ENCODE data around the gene ASS1. TPM values are rescaled to one million over a fixed set of nuclear protein-coding genes. Genes with fewer than 3 reads are reported as not detected.

Gene ASS1
- total RNA-seq, 2 experiments from 2014 or later = 3.3 to 3.9 TPM

DNA sequence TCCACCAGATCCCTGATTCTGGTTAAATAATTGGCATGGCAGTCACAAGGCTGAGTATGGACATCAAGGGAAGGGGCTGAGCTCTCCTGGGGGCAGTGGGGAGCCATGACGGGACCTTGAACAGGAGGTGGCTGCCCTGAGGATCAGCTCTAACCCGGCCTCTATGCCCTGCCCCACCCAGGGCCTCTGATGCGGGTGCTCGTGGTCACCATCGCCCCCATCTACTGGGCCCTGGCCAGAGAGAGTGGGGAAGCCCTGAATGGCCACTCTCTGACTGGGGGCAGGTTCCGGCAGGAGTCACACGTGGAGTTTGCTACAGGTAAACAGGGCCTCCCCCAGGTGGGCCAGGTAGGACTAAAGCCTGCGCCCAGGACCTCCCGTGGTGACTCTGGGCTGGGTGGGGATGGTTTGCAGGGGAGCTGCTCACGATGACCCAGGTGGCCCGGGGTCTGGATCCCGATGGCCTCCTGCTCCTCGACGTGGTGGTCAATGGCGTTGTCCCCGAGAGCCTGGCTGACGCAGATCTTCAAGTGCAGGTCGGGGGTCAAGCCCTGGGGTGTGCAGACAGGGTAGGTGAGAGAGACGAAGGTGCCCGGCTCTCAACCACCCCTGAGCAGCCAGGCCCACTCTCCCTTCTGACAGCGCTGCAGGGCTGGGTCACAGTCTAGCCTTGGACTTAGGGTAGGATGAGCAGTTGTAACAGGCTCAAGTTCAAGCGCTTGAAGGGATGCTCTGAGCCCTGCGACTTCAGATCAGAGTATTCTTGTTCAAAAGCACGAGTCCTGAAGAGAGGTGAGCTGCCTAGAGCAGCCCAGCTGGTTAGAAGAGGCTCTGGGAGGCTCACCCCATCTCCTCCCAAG, 19.9 kb upstream of the ASS1 start:
- ChIA-PET CTCF (interaction anchor here (0.5 kb wide), 1 partner anchor 119 kb away, joined by 3 read pairs; no protein-coding TSS in a partner anchor), POLR2A (no interaction called here)
- Mint-ChIP-seq H3K4me1 (no peaks in the 10 kb centered on the region), H3K9me3 (no peaks in the 10 kb centered on the region), H3K4me3 (no peak overlapping the region), H3K36me3 (ENCODE audit: low read depth) (no peaks in the 10 kb centered on the region), H3K27me3 (no peaks in the 10 kb centered on the region), H3K27ac (peak overlapping the region; percentile 46)
- no peak for DNase-seq

- Mint-ChIP-seq H3K27ac (no peak overlapping the region), H3K9me3 (no peaks in the 10 kb centered on the region), H3K4me3 (no peak overlapping the region), H3K4me1 (no peaks in the 10 kb centered on the region), H3K36me3 (ENCODE audit: low read depth) (no peaks in the 10 kb centered on the region), H3K27me3 (no peaks in the 10 kb centered on the region)
- DNase-seq = no peak
- POLR2A ChIA-PET = no interaction called here
- CTCF ChIA-PET = no interaction called here
Measured at GRCh38 chr9:130425741-130426466, 18.9 kb upstream of the ASS1 start.

DNA sequence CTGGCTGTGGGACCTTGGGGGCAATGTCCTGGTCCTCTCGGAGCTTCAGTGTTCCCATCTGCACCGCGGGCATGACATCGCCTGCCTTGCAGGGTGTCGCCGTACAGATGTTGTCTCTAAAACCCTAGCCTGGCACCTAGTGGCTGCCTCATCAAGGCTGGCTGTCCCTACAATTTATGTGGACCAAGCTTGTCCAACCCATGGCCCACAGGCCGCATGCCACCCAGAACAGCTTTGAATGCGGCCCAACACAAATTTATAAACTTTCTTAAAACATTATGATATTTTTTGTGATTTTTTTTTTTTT, 18.3 kb upstream of the ASS1 start:
- Mint-ChIP-seq H3K27me3 (no peaks in the 10 kb centered on the region), H3K9me3 (no peaks in the 10 kb centered on the region), H3K4me3 (no peak overlapping the region), H3K27ac (no peak overlapping the region), H3K36me3 (ENCODE audit: low read depth) (no peaks in the 10 kb centered on the region), H3K4me1 (no peaks in the 10 kb centered on the region)
- CTCF ChIA-PET = interaction anchor here (0.6 kb wide), 1 partner anchor 165 kb away, joined by 3 read pairs; no protein-coding TSS in a partner anchor
- no peak for DNase-seq
- POLR2A ChIA-PET = no interaction called here

DNA sequence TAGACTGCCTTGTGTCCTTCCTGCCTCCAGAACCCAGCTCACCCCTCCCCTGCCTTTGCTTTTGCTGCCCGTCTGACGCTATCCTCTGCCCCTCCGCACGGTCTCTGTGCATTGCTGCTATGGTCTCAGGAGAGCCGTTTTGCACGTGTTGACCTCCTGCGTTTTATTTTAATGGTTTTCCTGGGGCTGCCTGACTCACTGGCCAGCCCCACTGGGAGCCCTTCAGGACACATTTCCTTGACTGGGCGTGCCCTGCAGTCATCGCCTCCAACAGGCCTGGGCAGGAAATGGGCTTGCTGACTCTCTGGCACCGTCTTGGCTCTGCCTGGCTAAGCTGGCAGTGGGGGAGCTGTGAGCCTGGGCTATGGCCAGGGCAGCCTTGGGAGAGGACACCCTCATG, 17.9 kb upstream of the ASS1 start:
- POLR2A ChIA-PET = no interaction called here
- H3K9me3 Mint-ChIP-seq = no peaks in the 10 kb centered on the region
- H3K27ac Mint-ChIP-seq = no peak overlapping the region
- DNase-seq = no peak
- no peak overlapping the region for H3K4me3 Mint-ChIP-seq
- H3K36me3 Mint-ChIP-seq (ENCODE audit: low read depth) = no peaks in the 10 kb centered on the region
- H3K27me3 Mint-ChIP-seq = no peaks in the 10 kb centered on the region
- no peaks in the 10 kb centered on the region for H3K4me1 Mint-ChIP-seq
- CTCF ChIA-PET = interaction anchor here (0.6 kb wide), 1 partner anchor 166 kb away, joined by 3 read pairs; no protein-coding TSS in a partner anchor

DNA sequence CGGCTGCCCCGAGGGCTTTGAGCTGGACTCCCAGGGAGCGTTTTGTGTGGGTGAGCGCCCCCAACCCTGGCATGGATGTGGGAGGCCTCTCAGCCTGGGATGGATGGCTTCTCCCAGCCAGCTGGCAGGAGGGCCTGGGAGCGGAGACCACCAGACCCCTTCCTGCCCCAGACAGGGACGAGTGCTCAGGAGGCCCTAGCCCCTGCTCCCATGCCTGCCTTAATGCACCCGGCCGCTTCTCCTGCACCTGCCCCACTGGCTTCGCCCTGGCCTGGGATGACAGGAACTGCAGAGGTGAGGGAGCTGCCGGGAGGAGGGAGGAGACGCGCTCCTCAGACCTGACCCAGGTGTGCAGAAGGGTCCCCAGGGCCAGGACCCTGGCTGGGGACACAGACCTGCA, 17.4 kb upstream of the ASS1 start:
- POLR2A ChIA-PET = no interaction called here
- Mint-ChIP-seq H3K27me3 (peaks cover 3% of the 10 kb centered on the region), H3K4me3 (no peak overlapping the region), H3K36me3 (ENCODE audit: low read depth) (no peaks in the 10 kb centered on the region), H3K4me1 (peaks cover 1% of the 10 kb centered on the region), H3K27ac (no peak overlapping the region), H3K9me3 (no peaks in the 10 kb centered on the region)
- no peak for DNase-seq
- CTCF ChIA-PET = no interaction called here

- peaks cover 12% of the 10 kb centered on the region for H3K27me3 Mint-ChIP-seq
- DNase-seq = no peak
- H3K9me3 Mint-ChIP-seq = no peaks in the 10 kb centered on the region
- peaks cover 4% of the 10 kb centered on the region for H3K4me1 Mint-ChIP-seq
- H3K4me3 Mint-ChIP-seq = no peak overlapping the region
- CTCF ChIA-PET = no interaction called here
- H3K36me3 Mint-ChIP-seq (ENCODE audit: low read depth) = no peaks in the 10 kb centered on the region
- POLR2A ChIA-PET = no interaction called here
- H3K27ac Mint-ChIP-seq = no peak overlapping the region
Measured at GRCh38 chr9:130428086-130428665, 16.6 kb upstream of the ASS1 start.

DNA sequence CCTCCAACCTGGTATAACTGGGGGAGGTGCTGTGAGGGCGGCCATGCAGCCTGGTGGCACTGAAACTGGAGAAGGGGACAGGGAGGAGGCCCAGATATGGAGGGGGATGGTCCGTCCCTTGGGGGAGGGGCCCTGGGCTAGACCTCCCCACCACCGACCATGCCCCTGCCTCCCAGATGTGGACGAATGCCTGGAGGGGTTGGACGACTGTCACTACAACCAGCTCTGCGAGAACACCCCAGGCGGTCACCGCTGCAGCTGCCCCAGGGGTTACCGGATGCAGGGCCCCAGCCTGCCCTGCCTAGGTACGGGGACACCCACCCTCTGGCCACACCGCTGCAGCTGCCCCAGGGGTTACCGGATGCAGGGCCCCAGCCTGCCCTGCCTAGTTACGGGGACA, 15.4 kb upstream of the ASS1 start:
- DNase-seq = no peak
- ChIA-PET POLR2A (no interaction called here), CTCF (no interaction called here)
- H3K9me3 Mint-ChIP-seq = no peaks in the 10 kb centered on the region
- no peak overlapping the region for H3K4me3 Mint-ChIP-seq
- H3K4me1 Mint-ChIP-seq = peaks cover 4% of the 10 kb centered on the region
- H3K36me3 Mint-ChIP-seq (ENCODE audit: low read depth) = no peaks in the 10 kb centered on the region
- H3K27ac Mint-ChIP-seq = no peak overlapping the region
- H3K27me3 Mint-ChIP-seq = peaks cover 22% of the 10 kb centered on the region

DNA sequence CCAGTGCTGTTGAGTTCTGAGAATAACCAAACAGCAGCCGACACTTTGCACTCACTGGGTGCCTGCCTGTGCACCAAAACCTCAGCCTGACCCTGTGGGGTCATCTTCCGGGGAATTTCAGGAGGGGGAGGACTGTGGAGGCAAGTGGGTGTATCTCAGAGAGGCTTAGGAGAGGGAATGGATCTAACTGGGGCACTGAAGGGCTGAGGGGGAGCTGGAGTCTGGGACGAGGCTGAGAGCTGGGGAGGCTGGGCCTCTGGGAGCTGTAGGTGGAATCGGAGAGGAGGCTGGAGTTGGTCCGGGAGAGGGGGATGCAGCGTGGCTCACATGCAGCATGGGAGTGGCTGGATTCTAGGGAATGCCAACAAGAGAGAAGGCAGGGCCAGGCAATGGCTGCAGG, 14.9 kb upstream of the ASS1 start:
- Mint-ChIP-seq H3K4me1 (peaks cover 4% of the 10 kb centered on the region), H3K36me3 (ENCODE audit: low read depth) (no peaks in the 10 kb centered on the region), H3K9me3 (no peaks in the 10 kb centered on the region), H3K27ac (no peak overlapping the region), H3K27me3 (peaks cover 23% of the 10 kb centered on the region), H3K4me3 (no peak overlapping the region)
- POLR2A ChIA-PET = no interaction called here
- no peak for DNase-seq
- CTCF ChIA-PET = no interaction called here

DNA sequence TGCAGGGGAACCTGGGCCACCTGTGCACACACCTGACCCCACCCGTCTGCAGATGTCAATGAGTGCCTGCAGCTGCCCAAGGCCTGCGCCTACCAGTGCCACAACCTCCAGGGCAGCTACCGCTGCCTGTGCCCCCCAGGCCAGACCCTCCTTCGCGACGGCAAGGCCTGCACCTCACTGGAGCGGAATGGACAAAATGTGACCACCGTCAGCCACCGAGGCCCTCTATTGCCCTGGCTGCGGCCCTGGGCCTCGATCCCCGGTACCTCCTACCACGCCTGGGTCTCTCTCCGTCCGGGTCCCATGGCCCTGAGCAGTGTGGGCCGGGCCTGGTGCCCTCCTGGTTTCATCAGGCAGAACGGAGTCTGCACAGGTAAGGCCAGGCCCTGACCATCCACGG, 14.5 kb upstream of the ASS1 start:
- CTCF ChIA-PET = no interaction called here

GRCh38 chr9:130430734-130431535, 13.8 kb upstream of the ASS1 start:
- no peaks in the 10 kb centered on the region for H3K9me3 Mint-ChIP-seq
- H3K4me3 Mint-ChIP-seq = no peak overlapping the region
- ChIA-PET CTCF (no interaction called here), POLR2A (no interaction called here)
- H3K36me3 Mint-ChIP-seq (ENCODE audit: low read depth) = no peaks in the 10 kb centered on the region
- no peak for DNase-seq
- H3K27me3 Mint-ChIP-seq = peaks cover 27% of the 10 kb centered on the region
- H3K4me1 Mint-ChIP-seq = peaks cover 4% of the 10 kb centered on the region
- H3K27ac Mint-ChIP-seq = no peak overlapping the region

More for the DNA sequence above, 14.5 kb upstream of the ASS1 start:
- H3K4me3 Mint-ChIP-seq = no peak overlapping the region
- POLR2A ChIA-PET = no interaction called here
- H3K36me3 Mint-ChIP-seq (ENCODE audit: low read depth) = no peaks in the 10 kb centered on the region
- peaks cover 25% of the 10 kb centered on the region for H3K27me3 Mint-ChIP-seq
- H3K9me3 Mint-ChIP-seq = no peaks in the 10 kb centered on the region
- no peak overlapping the region for H3K27ac Mint-ChIP-seq
- DNase-seq = no peak
- peaks cover 4% of the 10 kb centered on the region for H3K4me1 Mint-ChIP-seq

DNA sequence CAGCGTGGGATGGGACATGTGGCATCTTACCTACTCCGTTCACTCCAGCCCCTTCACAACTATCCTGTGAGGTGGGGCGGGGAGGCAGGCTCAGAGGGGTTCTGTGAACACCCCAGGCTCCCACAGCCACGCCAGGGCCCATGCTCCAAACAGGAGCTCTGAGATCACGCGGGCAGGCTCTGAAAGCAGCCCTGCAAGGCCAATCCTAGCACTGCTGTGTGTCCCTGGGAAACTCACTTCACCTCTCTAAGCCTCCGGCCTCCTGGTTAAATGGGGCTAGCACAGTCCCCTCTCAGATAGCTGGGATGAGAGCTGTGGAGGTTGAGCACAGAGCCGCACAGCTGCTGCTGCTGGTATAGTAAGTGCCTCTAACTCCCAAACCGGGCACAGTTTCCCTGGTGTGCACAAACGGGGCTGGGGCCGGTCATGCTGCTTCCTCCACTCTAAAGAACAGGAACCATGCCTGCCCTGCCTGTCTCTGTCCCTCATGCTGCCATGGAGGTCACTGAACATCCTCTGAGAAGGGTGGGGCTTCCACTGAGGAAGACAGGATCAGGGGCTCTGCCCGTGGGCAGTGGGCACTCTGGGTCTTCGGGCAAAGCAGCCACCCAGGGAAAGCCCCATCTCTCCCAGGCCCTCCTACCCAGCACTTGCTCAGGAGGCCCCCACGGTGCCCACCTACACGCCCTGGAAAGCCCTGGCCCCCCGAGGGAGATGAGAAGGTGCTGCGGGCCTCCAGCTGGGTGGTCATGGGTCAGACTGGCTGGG, 13.0 kb upstream of the ASS1 start:
- ChIA-PET CTCF (interaction anchor here (0.5 to 0.7 kb wide), 2 partner anchors 39 to 126 kb away, joined by 3 read pairs; no protein-coding TSS in a partner anchor), POLR2A (no interaction called here)
- no peak overlapping the region for H3K4me3 Mint-ChIP-seq
- no peak overlapping the region for H3K27ac Mint-ChIP-seq
- H3K36me3 Mint-ChIP-seq (ENCODE audit: low read depth) = no peaks in the 10 kb centered on the region
- H3K27me3 Mint-ChIP-seq = peaks cover 27% of the 10 kb centered on the region
- H3K9me3 Mint-ChIP-seq = no peaks in the 10 kb centered on the region
- H3K4me1 Mint-ChIP-seq = peaks cover 4% of the 10 kb centered on the region
- no peak for DNase-seq

DNA sequence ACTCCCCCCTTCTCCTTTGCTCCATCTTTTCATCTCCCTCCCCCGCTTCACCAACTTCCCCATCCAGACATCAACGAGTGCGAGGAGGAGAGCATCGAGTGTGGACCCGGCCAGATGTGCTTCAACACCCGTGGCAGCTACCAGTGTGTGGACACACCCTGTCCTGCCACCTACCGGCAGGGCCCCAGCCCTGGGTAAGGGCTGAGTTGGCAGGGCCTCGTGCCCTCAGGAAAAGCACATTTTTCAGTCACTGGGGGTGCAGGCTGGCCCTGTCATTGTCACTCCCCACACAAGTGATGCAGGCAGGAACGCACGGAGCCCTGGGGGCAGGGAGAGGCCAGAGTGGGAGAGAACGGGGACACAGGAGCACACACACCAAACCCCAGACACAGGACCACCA, 12.4 kb upstream of the ASS1 start:
- CTCF ChIA-PET = interaction anchor here (0.5 to 0.7 kb wide), 2 partner anchors 39 to 125 kb away, joined by 3 read pairs; no protein-coding TSS in a partner anchor
- Mint-ChIP-seq H3K36me3 (ENCODE audit: low read depth) (no peaks in the 10 kb centered on the region), H3K9me3 (no peaks in the 10 kb centered on the region), H3K4me1 (peaks cover 4% of the 10 kb centered on the region), H3K27ac (no peak overlapping the region), H3K27me3 (peaks cover 27% of the 10 kb centered on the region), H3K4me3 (no peak overlapping the region)
- DNase-seq = no peak
- POLR2A ChIA-PET = no interaction called here

Data from activated CD4-positive, alpha-beta T cell treated with anti-CD3 and anti-CD28 coated beads, Interleukin-2, amount 10 ng/mL, durations not matched to agents 7 days and 5 days (primary cell).